NCI-H748 (cell line): ENCODE results near the gene EIF3L.

Experiments used
- DNase-seq: peaks from one replicate; lab custom pipeline; 2025; ENCODE audit not compliant: unreplicated experiment; lab: John Stamatoyannopoulos, UW

Gene EIF3L

GRCh38 chr22:37816543-37817180, 32.6 kb upstream of the EIF3L start:
- no peak for DNase-seq

- DNase-seq: peak; percentile 80
Observed at GRCh38 chr22:37817705-37818408, 31.4 kb upstream of the EIF3L start.

- peak; percentile 72 for DNase-seq
Observed at GRCh38 chr22:37818409-37819104, 30.7 kb upstream of the EIF3L start.

- no peak for DNase-seq
Observed at GRCh38 chr22:37819105-37819433, 30.1 kb upstream of the EIF3L start.

- no peak for DNase-seq
Observed at GRCh38 chr22:37820350-37820749, 28.9 kb upstream of the EIF3L start.

GRCh38 chr22:37822079-37822833, 27.0 kb upstream of the EIF3L start:
- DNase-seq: no peak

GRCh38 chr22:37823134-37823985, 25.9 kb upstream of the EIF3L start, which contains the start of gene GALR3:
Gene GALR3, plus strand, starts transcription at chr22:37823382. Its CDS starts 25 bp downstream, at chr22:37823407.
- peak; percentile 5 for DNase-seq

GRCh38 chr22:37824674-37825641, 24.3 kb upstream of the EIF3L start:
- DNase-seq: peak; percentile 57

GRCh38 chr22:37827056-37827455, 22.2 kb upstream of the EIF3L start:
- no peak for DNase-seq

GRCh38 chr22:37830093-37830842, 19.0 kb upstream of the EIF3L start:
- DNase-seq: no peak

- no peak for DNase-seq
Observed at GRCh38 chr22:37831472-37831871, 17.7 kb upstream of the EIF3L start.

GRCh38 chr22:37832022-37832857, 17.0 kb upstream of the EIF3L start:
- DNase-seq: no peak

GRCh38 chr22:37842015-37842793, 7.0 kb upstream of the EIF3L start:
- DNase-seq: no peak

- DNase-seq: no peak
Observed at GRCh38 chr22:37843741-37844089, 5.5 kb upstream of the EIF3L start.

GRCh38 chr22:37844904-37845329, 4.3 kb upstream of the EIF3L start:
- no peak for DNase-seq

- DNase-seq: no peak
Observed at GRCh38 chr22:37846433-37846832, 2.8 kb upstream of the EIF3L start.

- no peak for DNase-seq
Observed at GRCh38 chr22:37848587-37849088, 581 bp upstream of the EIF3L start.
